HG03139 (cell line): Measurements from ENCODE around the gene RAF1.
"Not testable (repeated sequence)": the region's sequence is repeated elsewhere in the genome, so short reads cannot be mapped to it uniquely, and the experiment has no call there.

Experiments used
- ATAC-seq: cut with Tn5 transposase; IDR thresholded peaks from one replicate; pipeline ENCODE4 v1.9.1; 2021; ENCODE audit not compliant: unreplicated experiment

Gene RAF1

GRCh38 chr3:12663936-12664908, at the start of gene RAF1:
RAF1 (minus strand) TSS chr3:12664117; CDS start chr3:12618721, 45,396 bp downstream.
- peak; percentile 88 for ATAC-seq

DNA sequence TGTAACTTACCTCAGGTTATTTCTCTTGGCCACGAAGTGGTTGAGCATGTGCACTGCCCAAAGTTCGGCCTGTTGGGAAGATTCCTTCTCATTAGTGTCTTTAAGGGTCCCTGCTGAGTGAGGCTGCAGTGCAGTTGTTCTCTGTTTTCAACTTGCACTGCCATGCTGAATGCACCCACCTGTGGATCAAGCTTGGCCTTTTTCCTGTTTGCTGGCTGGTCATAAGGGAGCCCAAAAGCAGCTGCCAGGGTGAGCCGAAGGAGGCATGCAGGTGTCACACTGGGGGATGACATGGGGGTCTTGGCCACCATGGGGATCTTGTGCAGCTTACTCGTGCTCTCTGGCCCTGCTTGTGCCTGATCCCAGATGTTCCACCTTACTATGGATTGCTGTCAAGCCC, 46.1 kb upstream of the RAF1 start:
- ATAC-seq, result no peak

- ATAC-seq, result no peak
These were observed 45.4 kb upstream of the RAF1 start for GRCh38 chr3:12709334-12709733.

GRCh38 chr3:12708584-12709192, 44.8 kb upstream of the RAF1 start:
- ATAC-seq, result no peak

- ATAC-seq, result no peak
These were observed 43.5 kb upstream of the RAF1 start for GRCh38 chr3:12707449-12707848.

- ATAC-seq, result peak; percentile 80
These were observed 42.8 kb upstream of the RAF1 start for GRCh38 chr3:12706504-12707253.

- ATAC-seq, result no peak
These were observed 42.1 kb upstream of the RAF1 start for GRCh38 chr3:12705981-12706380.

GRCh38 chr3:12705374-12705926, 41.5 kb upstream of the RAF1 start:
- no peak for ATAC-seq

- no peak for ATAC-seq
These were observed 38.6 kb upstream of the RAF1 start for GRCh38 chr3:12702501-12702900.

DNA sequence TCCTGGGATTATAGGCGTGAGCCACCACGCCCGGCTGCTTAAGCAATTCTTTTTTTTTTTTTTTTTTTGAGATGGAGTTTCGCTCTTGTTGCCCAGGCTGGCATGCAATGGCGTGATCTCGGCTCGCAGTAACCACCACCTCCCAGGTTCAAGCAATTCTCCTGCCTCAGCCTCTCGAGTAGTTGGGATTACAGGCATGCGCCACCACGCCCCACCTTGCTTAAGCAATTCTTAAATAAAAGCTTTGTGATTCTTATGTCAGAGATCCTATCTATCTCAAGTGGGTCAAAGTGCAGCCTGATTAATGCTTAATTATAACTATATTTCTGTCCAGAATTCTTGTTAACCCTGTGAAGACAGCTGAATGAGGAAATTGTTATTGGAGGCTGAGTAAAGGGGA, 37.7 kb upstream of the RAF1 start:
- ATAC-seq, result not testable (repeated sequence)

GRCh38 chr3:12700800-12701199, 36.9 kb upstream of the RAF1 start:
- no peak for ATAC-seq

- ATAC-seq, result no peak
These were observed 32.0 kb upstream of the RAF1 start for GRCh38 chr3:12695916-12696315.

- ATAC-seq, result no peak
These were observed 31.2 kb upstream of the RAF1 start for GRCh38 chr3:12695112-12695511.

DNA sequence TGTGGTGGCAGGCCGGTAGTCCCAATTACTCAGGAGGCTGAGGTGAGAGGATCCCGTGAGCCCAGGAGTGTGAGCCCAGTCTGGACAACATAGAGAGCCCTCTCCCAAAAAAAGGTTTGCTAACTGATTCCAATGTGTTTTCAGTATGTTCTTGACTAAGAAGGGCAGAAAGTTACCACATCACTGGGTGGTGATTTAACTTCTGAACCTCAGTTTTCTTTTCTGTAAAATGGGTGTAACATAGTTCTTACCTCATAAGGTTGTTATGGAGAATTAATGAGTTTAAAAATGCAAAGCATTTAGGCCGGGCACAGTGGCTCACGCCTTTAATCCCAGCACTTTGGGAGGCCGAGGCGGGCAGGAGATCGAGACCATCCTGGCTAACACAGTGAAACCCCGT, 28.5 kb upstream of the RAF1 start:
- no peak for ATAC-seq

DNA sequence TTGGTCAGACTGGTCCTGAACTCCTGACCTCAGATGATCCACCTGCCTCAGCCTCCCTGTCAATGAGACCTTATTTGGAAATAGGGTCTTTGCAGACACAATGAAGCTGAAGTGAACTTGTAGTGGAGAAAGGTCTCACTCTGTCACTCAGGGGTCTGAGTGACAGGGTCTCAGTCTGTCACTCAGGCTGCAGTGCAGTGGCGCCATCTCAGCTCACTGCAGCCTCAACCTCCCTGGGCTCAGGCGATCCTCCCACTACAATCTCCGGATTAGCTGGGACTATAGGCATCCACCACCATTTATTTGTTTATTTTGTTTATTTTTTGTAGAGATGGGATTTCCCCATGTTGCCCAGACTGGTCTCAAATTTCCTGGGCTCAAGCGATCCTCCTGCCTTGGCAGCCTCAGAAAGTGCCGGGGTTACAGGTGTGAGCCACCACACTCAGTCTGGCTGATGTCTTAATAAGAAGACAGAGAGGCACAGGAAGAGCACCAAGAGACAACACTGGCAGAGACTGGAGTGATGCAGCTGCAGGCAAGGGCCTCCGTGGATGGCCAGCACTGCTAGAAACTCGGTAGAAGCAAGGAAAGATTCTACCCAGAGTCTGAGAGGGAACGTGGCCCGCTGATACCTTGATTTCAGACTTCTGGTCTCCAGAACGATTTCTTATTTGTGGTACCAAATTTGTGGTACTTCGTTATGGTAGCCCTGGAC, 26.2 kb upstream of the RAF1 start:
- no peak for ATAC-seq

- no peak for ATAC-seq
These were observed 24.0 kb upstream of the RAF1 start for GRCh38 chr3:12687948-12688347.

- ATAC-seq, result no peak
These were observed 22.2 kb upstream of the RAF1 start for GRCh38 chr3:12686096-12686495.

DNA sequence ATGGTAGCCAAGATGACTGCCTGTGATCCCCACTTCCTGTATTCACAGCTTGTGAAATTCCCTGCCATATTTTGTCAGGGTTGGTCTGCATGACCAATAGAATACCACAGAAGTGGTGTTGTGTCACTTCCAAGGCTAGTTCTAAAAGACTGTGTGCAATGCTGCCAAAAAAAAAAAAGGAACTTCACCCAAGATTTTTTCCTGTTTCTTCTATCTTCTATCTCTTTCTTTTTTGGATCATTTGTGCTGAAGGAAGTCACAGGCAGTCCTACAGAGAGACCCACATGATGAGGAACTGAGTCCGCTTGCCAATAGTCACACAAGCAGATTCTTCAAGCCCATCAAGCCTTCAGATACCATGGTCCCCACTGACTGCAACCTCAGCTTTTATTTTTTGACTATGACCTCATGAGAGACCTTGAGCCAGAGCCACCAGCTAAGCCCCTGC, 18.1 kb upstream of the RAF1 start:
- ATAC-seq, result no peak

GRCh38 chr3:12681089-12681942, 17.4 kb upstream of the RAF1 start:
- ATAC-seq, result no peak

DNA sequence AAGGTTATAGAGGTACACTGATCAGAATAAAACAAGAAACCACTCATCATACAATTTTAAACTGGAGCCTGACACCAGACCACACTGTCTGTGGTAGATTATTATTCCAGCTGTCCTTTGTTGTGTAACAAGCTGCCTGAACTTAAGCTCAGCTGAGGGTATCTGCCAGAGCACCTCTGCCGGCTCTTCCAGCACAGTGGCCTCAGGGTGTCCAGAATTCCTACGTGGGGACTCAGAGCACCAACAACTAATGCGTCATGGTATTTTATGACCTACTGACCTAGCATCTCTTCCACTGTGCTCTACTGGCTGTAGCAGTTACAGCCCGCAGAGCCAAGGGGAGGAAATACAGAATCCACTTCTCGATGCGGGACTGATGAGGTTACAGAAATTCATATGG, 15.6 kb upstream of the RAF1 start:
- ATAC-seq, result no peak
